ENCODE measurements around the gene TMEM131. TPM values are rescaled to one million over a fixed set of nuclear protein-coding genes. Genes with fewer than 3 reads are reported as not detected.

TMEM131 gene
- total RNA-seq, 1 donor from 2014 or later: 41.7 TPM

DNA sequence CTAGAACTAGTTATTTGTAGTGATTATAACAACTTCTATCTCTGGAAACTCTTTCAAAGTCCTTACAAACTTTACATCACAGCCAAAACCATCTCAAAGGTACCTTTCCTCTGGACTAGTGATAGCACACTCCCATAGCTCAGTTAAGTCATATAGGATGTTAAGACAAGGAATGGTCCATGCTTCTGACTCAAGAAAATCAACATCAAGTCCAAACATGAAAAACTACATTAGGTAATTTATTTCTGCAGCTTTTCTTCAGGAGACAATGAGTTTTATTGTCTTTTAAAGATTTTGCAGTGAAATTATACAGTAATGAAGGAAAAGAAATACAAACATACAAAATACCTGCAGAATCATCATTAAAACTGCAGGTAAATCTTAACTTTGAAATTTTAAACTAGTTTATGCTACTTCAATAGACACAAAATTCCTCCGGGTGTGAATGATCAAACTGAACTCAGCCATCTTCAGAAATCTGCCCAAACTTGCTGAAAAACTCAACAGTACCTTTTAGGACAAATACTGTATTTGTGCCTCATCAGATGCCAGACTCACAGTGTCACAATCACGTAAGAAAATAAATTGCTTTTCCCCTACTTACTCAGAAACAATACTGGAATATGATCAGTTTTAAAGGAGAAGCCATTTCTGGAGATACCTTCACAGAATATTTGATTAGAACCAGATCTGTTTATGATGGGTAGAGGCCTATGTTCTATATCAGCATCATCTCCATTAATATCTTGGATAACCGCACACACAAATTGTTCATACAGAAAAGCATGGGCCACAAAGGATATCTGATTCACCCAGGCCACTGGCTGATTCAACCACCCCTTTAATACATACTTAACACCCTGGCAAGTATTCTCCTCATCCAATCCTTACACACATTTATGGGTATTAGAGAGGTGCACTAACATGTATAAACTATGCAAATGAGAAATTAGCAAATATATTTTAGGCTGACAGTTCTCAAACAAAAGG is 2.6 kb downstream of the TMEM131 start:
- Mint-ChIP-seq H3K4me1 (peaks cover 35% of the 10 kb centered on the region), H3K27me3 (peaks cover 2% of the 10 kb centered on the region), H3K4me3 (peak overlapping the region; percentile 97), H3K36me3 (ENCODE audit: low read depth) (peaks cover 7% of the 10 kb centered on the region), H3K9me3 (peaks cover 8% of the 10 kb centered on the region), H3K27ac (no peak overlapping the region)
- DNase-seq: peak; percentile 40
- intact Hi-C loops (cut with micrococcal nuclease): loop anchor here (10.0 kb wide), 1 partner anchor 278 kb away; the partner anchor contains the start of gene ZAP70

DNA sequence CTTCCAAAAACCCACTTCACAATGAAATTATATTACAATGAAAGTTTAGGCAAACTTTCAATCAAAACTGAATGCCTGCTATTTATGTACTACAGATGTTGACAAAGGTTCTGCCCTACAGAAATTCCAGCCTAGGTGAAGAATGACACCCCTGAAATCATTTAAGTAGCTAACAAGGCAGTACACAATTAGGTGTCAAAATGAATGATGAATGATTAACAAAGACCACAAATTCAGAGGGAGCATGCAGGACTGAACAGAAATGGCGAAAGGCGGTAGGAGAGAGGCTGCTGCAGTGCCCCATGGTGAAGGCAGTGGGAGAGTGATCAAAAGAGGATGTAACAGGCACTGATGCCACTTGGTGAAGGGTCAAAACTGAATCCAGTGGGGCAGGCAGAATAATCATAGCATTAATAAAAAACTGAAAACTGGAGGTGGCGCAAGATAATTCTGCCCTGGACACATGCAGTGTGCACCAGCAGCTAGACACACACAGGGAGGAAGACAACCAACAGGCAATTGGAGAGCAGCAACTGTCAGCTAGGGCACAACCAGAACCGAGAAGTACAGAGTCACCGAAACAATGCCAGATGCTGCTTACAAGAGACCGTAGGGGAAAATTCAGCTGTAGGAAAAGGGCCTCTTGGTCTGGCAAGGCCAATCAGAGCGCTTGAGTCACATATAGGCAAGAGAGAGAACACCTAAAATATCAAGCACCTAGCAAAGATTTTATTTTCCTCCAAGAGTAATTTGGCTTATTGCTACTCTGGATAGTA is 4.5 kb downstream of the TMEM131 start:
- intact Hi-C loops (cut with micrococcal nuclease): loop anchor here (10.0 kb wide), 1 partner anchor 276 kb away; the partner anchor contains the start of gene ZAP70
- H3K4me3 Mint-ChIP-seq: no peak overlapping the region
- H3K27ac Mint-ChIP-seq: no peak overlapping the region
- H3K4me1 Mint-ChIP-seq: peaks cover 33% of the 10 kb centered on the region
- peak; percentile 48 for DNase-seq
- no peaks in the 10 kb centered on the region for H3K27me3 Mint-ChIP-seq
- peaks cover 16% of the 10 kb centered on the region for H3K9me3 Mint-ChIP-seq
- peaks cover 15% of the 10 kb centered on the region for H3K36me3 Mint-ChIP-seq (ENCODE audit: low read depth)

DNA sequence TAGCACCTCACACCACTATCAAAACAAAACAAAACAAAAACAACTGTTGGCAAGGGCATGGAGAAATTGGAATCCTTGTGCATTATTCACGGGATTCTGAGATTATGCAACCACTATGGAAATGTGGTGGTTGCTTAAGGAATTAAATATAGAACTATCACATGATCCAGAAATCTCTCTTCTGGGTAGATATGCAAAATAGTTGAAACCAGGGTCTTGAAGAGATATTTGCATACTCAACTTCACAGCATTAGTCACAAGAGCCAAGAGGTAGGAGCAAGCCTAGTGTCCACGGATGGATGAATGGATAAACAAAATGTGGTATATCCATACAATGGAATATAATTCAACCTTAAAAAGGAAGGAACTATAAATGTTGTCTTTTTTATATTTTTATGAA is 7.0 kb downstream of the TMEM131 start:
- intact Hi-C loops (cut with micrococcal nuclease): no loop called here

DNA sequence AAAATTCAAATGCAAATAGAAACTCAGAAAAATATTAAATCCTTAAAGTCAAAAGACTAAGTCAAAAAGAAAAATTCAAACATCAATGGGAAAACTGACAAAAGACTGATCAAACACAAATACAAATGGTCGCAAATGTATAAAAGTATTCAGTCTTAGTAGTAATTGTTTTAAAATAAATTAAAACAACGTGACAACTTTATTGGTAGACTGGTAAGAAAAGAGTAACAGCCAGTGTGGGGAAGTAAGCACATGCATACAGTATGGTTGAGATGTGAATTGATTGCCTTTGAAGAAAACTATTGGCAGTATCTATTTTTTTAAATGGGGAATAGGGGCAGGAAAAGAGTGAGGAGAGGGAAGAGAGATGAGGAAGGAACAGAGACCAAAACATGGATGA is 9.8 kb downstream of the TMEM131 start:
- Mint-ChIP-seq H3K4me1 (peaks cover 6% of the 10 kb centered on the region), H3K27me3 (no peaks in the 10 kb centered on the region), H3K9me3 (peaks cover 23% of the 10 kb centered on the region), H3K36me3 (ENCODE audit: low read depth) (peaks cover 29% of the 10 kb centered on the region), H3K27ac (no peak overlapping the region), H3K4me3 (no peak overlapping the region)
- intact Hi-C loops (cut with micrococcal nuclease): no loop called here
- DNase-seq: no peak

More for the DNA sequence above, 7.0 kb downstream of the TMEM131 start:
- no peak overlapping the region for H3K4me3 Mint-ChIP-seq
- H3K4me1 Mint-ChIP-seq: peaks cover 23% of the 10 kb centered on the region
- H3K27me3 Mint-ChIP-seq: no peaks in the 10 kb centered on the region
- no peak for DNase-seq
- no peak overlapping the region for H3K27ac Mint-ChIP-seq
- peaks cover 19% of the 10 kb centered on the region for H3K9me3 Mint-ChIP-seq
- peaks cover 20% of the 10 kb centered on the region for H3K36me3 Mint-ChIP-seq (ENCODE audit: low read depth)

DNA sequence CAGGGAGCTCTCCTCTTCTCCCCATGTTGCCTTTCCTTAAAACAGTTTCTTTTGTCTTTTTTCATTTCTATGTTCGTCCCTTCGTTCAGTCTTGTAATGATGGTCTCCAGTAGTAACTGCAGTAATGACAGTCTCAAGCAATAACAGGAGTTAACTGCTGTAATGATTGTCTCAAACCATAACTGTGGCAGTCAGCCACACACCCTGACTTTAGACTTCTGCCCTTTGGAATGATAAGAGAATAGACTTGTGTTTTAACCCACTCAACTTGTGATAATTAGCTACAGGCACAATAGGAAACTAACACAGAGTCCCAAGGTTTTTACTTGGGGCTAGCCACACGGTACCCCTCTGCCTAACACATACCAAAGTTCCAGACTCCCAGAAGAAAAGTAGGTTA is 12.1 kb downstream of the TMEM131 start:
- Mint-ChIP-seq H3K9me3 (peaks cover 26% of the 10 kb centered on the region), H3K4me3 (no peak overlapping the region), H3K4me1 (peaks cover 5% of the 10 kb centered on the region), H3K36me3 (ENCODE audit: low read depth) (peaks cover 40% of the 10 kb centered on the region), H3K27me3 (no peaks in the 10 kb centered on the region), H3K27ac (no peak overlapping the region)
- DNase-seq: no peak
- intact Hi-C loops (cut with micrococcal nuclease): no loop called here

DNA sequence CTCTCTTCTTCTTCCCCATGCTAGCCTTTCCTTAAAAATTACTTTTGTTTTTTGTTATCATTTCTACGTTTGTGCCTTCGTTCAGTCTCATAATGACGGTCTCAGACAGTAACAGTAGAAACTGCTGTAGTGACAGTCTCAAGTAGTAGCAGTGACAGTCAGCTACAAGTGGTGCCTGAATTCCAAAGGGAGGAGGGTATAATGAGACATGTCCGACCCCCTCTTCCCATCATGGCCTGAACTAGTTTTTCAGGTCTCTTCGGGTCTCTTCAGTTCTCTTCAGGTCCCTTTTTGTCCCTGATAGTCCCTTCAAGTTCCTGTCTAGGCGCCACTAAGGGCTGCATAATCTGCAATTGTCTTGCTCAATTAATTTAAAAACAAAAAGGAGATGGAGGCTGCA is 12.6 kb downstream of the TMEM131 start:
- H3K36me3 Mint-ChIP-seq (ENCODE audit: low read depth): peaks cover 40% of the 10 kb centered on the region
- H3K9me3 Mint-ChIP-seq: peaks cover 21% of the 10 kb centered on the region
- peaks cover 2% of the 10 kb centered on the region for H3K4me1 Mint-ChIP-seq
- H3K27me3 Mint-ChIP-seq: no peaks in the 10 kb centered on the region
- H3K4me3 Mint-ChIP-seq: no peak overlapping the region
- H3K27ac Mint-ChIP-seq: no peak overlapping the region
- intact Hi-C loops (cut with micrococcal nuclease): no loop called here
- DNase-seq: no peak

DNA sequence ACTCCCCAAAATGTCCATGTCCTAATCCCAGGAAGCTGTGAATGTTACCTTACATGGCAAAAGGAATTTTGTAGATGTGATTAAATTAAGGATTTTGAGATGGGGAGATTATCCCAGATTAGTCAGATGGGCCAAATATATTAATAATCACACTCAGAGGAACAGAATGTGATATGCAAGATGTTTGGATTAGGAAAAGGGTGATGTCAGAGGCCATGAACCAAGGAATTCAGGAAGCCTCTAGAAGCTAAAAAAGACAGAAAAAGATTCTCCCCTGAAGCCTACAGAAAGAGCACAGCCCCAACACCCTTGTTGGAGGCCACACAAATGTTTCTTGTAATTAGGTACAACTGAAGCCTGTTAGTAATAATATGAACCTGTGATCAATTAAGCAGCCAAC is 13.1 kb downstream of the TMEM131 start:
- DNase-seq: no peak
- intact Hi-C loops (cut with micrococcal nuclease): no loop called here
- Mint-ChIP-seq H3K27me3 (no peaks in the 10 kb centered on the region), H3K27ac (no peak overlapping the region), H3K9me3 (peaks cover 18% of the 10 kb centered on the region), H3K36me3 (ENCODE audit: low read depth) (peaks cover 40% of the 10 kb centered on the region), H3K4me1 (peaks cover 2% of the 10 kb centered on the region), H3K4me3 (no peak overlapping the region)

DNA sequence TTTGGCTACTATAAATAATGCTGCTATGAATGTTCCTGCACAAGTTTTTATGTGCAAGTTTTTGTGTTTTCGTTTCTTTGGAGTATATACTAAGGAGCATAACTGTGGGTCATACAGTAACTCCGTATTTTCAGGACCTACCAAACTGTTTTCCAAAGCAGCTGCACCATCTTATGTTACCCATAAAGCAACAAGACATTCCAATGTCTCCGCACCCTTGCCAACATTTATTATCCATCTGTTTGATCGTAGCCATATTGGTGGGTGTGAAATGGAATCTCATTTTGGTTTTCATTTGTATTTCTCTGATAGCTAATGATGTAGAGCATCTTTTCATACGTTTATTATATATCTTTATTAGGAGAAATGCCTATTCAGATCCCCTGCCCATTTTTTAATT is 13.8 kb downstream of the TMEM131 start:
- no peak for DNase-seq
- peaks cover 42% of the 10 kb centered on the region for H3K36me3 Mint-ChIP-seq (ENCODE audit: low read depth)
- intact Hi-C loops (cut with micrococcal nuclease): loop anchor here (2.0 kb wide), 1 partner anchor 19 kb away; no protein-coding TSS in a partner anchor
- H3K27me3 Mint-ChIP-seq: no peaks in the 10 kb centered on the region
- peaks cover 4% of the 10 kb centered on the region for H3K4me1 Mint-ChIP-seq
- H3K27ac Mint-ChIP-seq: no peak overlapping the region
- H3K4me3 Mint-ChIP-seq: no peak overlapping the region
- H3K9me3 Mint-ChIP-seq: peaks cover 21% of the 10 kb centered on the region

DNA sequence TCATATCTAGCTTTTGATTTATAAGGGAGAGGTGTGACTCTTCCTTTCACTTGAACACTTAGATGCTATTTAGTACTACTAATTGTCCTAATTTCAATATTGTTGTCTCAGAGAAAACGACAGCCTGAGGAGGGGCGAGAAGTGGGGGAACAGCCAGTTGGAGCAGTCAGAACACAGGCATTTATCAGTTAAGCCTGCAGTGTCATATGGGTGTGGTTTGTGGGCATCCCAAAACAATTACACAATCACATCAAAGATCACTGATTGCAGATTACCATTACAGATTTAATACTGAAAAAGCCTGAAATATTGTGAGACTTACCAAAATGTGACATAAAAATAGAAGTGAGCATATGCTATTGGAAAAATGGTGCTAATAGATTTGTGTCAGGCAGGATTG is 15.8 kb downstream of the TMEM131 start:
- H3K9me3 Mint-ChIP-seq: peaks cover 22% of the 10 kb centered on the region
- no peak overlapping the region for H3K4me3 Mint-ChIP-seq
- no peak for DNase-seq
- H3K4me1 Mint-ChIP-seq: peaks cover 5% of the 10 kb centered on the region
- intact Hi-C loops (cut with micrococcal nuclease): loop anchor here (1.0 to 2.0 kb wide), 2 partner anchors 17 to 32 kb away; no protein-coding TSS in a partner anchor
- H3K36me3 Mint-ChIP-seq (ENCODE audit: low read depth): peaks cover 44% of the 10 kb centered on the region
- H3K27me3 Mint-ChIP-seq: no peaks in the 10 kb centered on the region
- H3K27ac Mint-ChIP-seq: no peak overlapping the region

DNA sequence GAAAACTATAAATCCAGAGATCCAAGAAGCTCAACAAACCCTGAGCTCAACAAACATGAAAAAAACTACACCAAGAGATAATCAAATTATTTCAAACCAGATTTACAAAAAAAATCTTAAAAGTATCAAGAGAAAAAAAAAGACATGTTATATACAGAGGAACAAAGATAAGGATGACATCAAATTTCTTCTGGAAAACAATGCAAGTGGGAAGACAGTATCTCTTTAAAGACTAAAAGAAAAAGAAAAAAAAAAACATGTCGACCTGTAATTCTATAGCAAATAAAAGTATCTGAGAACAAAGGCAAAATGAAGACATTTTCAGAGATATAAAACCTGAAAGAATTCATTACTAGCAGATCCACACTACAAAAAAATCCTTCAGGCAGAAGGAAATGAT is 21.3 kb downstream of the TMEM131 start:
- Mint-ChIP-seq H3K4me3 (no peak overlapping the region), H3K27ac (no peak overlapping the region), H3K36me3 (ENCODE audit: low read depth) (peaks cover 44% of the 10 kb centered on the region), H3K9me3 (peaks cover 24% of the 10 kb centered on the region), H3K27me3 (no peaks in the 10 kb centered on the region), H3K4me1 (peaks cover 15% of the 10 kb centered on the region)
- intact Hi-C loops (cut with micrococcal nuclease): no loop called here
- DNase-seq: no peak

DNA sequence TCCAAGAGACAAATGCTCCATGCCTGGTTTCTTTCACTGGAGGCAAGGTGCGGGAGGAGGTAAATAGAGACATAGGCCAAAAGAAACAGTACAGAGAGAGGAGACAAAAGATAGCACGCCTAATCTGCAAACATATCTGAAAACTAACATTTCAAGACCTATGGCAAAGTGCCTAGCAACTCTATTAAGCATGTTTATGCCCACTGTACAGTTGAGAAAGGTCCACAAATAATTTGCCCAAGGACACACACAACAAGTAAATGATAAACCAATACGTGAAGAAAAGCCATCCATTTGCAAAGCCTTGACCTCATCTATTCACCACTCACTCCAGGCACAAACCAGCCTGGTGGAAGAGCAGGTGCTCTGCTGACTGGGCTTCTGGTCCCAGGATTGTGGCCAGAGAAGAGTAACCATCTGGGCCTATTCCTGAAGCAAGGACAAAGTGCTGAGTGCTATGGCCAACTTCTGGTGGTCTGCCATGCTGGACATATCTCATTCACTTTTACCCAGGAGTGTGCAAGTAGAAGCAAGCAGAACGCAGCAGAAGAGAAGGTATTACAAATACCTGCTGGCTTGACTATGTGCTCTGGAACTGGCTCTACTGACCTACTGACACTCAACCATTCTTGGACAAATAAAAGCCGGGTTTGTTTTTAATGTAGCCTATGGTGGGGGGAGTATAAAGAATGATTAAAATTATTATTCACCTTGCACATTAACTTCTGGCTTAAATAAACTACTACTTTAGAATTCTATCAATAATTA is 25.3 kb downstream of the TMEM131 start:
- no peak for DNase-seq
- Mint-ChIP-seq H3K4me3 (no peak overlapping the region), H3K36me3 (ENCODE audit: low read depth) (peaks cover 22% of the 10 kb centered on the region), H3K27me3 (no peaks in the 10 kb centered on the region), H3K27ac (no peak overlapping the region), H3K4me1 (peaks cover 26% of the 10 kb centered on the region), H3K9me3 (peaks cover 13% of the 10 kb centered on the region)
- intact Hi-C loops (cut with micrococcal nuclease): no loop called here

DNA sequence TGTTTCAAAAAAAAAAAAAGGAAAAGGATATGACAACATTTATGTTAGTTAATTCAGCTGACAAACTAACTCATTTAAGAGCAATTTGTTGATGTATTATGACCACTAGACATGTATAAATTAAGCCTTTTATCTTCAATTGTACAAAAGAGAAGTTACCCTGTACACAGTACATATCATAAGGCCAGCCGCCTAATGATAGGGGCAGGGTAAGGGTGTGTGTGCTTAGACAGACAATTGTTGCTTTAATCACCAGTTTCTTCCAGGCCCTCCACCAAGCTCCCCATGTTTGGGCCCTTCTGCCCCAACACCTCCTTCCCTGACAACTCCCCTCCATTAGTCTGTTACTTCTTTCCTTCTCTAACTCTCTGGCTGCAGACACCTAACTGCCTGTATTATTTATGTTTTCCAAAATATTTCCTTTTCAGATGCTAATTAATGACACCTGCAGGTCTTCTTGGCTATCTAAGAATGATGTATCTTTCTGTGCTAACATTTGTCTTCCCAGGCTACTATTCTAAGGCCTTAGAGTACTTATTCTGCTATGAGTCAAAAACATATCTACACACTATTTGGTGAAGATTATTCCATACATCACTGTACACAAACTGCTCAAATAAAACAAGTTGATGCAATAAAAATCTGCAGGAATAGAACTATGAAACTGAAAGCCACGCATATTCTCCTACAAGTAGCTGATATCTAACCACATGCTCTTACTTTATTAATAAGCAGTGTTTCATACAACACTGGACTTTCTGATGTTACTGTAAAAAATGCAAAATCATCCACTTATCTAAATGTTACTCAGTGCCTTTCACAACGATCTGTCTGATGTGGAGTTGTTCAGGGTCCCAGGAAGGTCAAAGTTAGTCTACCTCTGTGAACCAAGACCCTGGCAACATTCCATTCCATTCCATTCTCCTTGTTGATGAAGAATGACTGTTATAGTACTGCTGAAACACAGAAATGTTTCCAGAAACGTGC is 26.4 kb downstream of the TMEM131 start:
- Mint-ChIP-seq H3K27ac (no peak overlapping the region), H3K36me3 (ENCODE audit: low read depth) (peaks cover 17% of the 10 kb centered on the region), H3K4me1 (peaks cover 30% of the 10 kb centered on the region), H3K27me3 (no peaks in the 10 kb centered on the region), H3K9me3 (peaks cover 9% of the 10 kb centered on the region), H3K4me3 (no peak overlapping the region)
- no peak for DNase-seq
- intact Hi-C loops (cut with micrococcal nuclease): loop anchor here (2.0 to 10.0 kb wide), 2 partner anchors 43 to 95 kb away; no protein-coding TSS in a partner anchor

Measured in activated CD4-positive, alpha-beta T cell treated with anti-CD3 and anti-CD28 coated beads, Interleukin-2, amount 10 ng/mL, durations not matched to agents 24 days and 14 days (primary cell).